Endothelial cell of umbilical vein (primary cell): ENCODE data around the gene PDPN. TPM values are rescaled to one million over a fixed set of nuclear protein-coding genes. Genes with fewer than 3 reads are reported as not detected.

Source experiments
- BruUV-seq: library from RNA; stranded (reverse); fragments of 400-500 nt; replicated peaks from 2 replicates; lab custom pipeline; 2021; lab: Mats Ljungman, UMichigan
- CTCF ChIA-PET: fragments of 300-600, 350-600 bp; sonication (Branson Sonifier 250); formaldehyde crosslinking; loops from one replicate; lab custom pipeline; 2021; ENCODE audit warnings: antibody characterized with exemption, inconsistent platforms; lab: Charles Lee
- POLR2A ChIA-PET: fragments of 300-600, 350-600 bp; sonication (Branson Sonifier 250); formaldehyde crosslinking; loops from one replicate; lab custom pipeline; 2021; ENCODE audit warnings: antibody characterized with exemption, inconsistent platforms; lab: Charles Lee
- DNase-seq: peaks from one replicate; pipeline ENCODE4 v3.0.0-alpha.2; 2011; ENCODE audit warnings: low read depth, low spot score
- FAIRE-seq: peaks from 2 replicates; lab custom pipeline; 2011; peaks lifted over from hg19 to GRCh38; lab: Jason Lieb, UNC
- H2AFZ ChIP-seq: 2 replicates; pipeline ENCODE4 v1.6.0; 2012; ENCODE audit warnings: low read depth, low read length, control low read depth, inconsistent platforms
- H3K27ac ChIP-seq: 2 replicates; pipeline ENCODE4 v1.5.1; 2011; ENCODE audit warnings: low read depth, mild to moderate bottlenecking, control low read depth, low read length, moderate library complexity; ENCODE audit not compliant: insufficient read depth
- H3K27me3 ChIP-seq, 2 experiments: 2 replicates each; pipeline versions ENCODE4 v1.6.0 to v1.6.1; 2011; ENCODE audit warnings: low read length in 2 of 2, mixed read lengths in 1 of 2; ENCODE audit not compliant: control insufficient read depth in 2 of 2, insufficient read depth in 2 of 2
- H3K36me3 ChIP-seq, 2 experiments: 2 replicates in 1 of 2; 3 replicates in 1 of 2; pipeline ENCODE4 v1.5.1; 2011; ENCODE audit warnings: low read length in 2 of 2, mild to moderate bottlenecking in 1 of 2, moderate library complexity in 1 of 2; ENCODE audit not compliant: control insufficient read depth in 2 of 2, insufficient read depth in 2 of 2; ENCODE audit errors: extremely low read depth in 1 of 2
- H3K4me1 ChIP-seq: 3 replicates; pipeline ENCODE4 v1.5.1; 2011; ENCODE audit warnings: mild to moderate bottlenecking, low read length; ENCODE audit not compliant: control insufficient read depth, insufficient read depth; ENCODE audit errors: extremely low read depth
- H3K4me2 ChIP-seq: 2 replicates; pipeline ENCODE4 v1.6.1; 2011; ENCODE audit warnings: low read length, control low read depth, mixed read lengths; ENCODE audit not compliant: insufficient read depth
- H3K4me3 ChIP-seq, 3 experiments: fragments of 200-600 bp in 1 of 3; sonication (generic), shearing (Covaris generic) in 1 of 3; replicated peaks in 1 of 3; 2 replicates each; pipeline ENCODE4 v1.5.1; 2011 to 2016; ENCODE audit warnings: control low read depth in 3 of 3, low read length in 3 of 3, mild to moderate bottlenecking in 2 of 3, inconsistent platforms in 1 of 3, low read depth in 1 of 3, moderate library complexity in 1 of 3; ENCODE audit not compliant: insufficient read depth in 1 of 3
- H3K79me2 ChIP-seq: 2 replicates; pipeline ENCODE4 v1.6.0; 2012; ENCODE audit warnings: low read length, inconsistent platforms; ENCODE audit not compliant: control insufficient read depth, insufficient read depth
- H3K9ac ChIP-seq: replicated peaks from 2 replicates; pipeline ENCODE3; 2011; ENCODE audit warnings: low read length, control low read depth; ENCODE audit not compliant: insufficient read depth; ENCODE audit errors: extremely low read depth
- H3K9me1 ChIP-seq: replicated peaks from 3 replicates; pipeline ENCODE4 v1.6.0; 2011; ENCODE audit warnings: mild to moderate bottlenecking, low read length; ENCODE audit not compliant: control insufficient read depth, insufficient read depth; ENCODE audit errors: extremely low read depth
- H3K9me3 ChIP-seq: replicated peaks from 2 replicates; pipeline ENCODE4 v1.5.1; 2012; ENCODE audit warnings: low read length, inconsistent platforms; ENCODE audit not compliant: control insufficient read depth, insufficient read depth
- H4K20me1 ChIP-seq: replicated peaks from 2 replicates; pipeline ENCODE3; 2011; ENCODE audit warnings: mild to moderate bottlenecking, low read length; ENCODE audit not compliant: control insufficient read depth, insufficient read depth; ENCODE audit errors: extremely low read depth
- CTCF ChIP-seq, 2 donors: IDR thresholded peaks; 1 replicate in 1 of 2; 2 replicates in 1 of 2; pipeline ENCODE4 v1.5.1; 2011; ENCODE audit warnings: low read length in 2 of 2, mild to moderate bottlenecking in 2 of 2, moderate library complexity in 2 of 2, control low read depth in 1 of 2, inconsistent platforms in 1 of 2, low read depth in 1 of 2; ENCODE audit not compliant: insufficient read depth in 1 of 2; ENCODE audit errors: extremely low read depth in 1 of 2
- EZH2 ChIP-seq: IDR thresholded peaks from 2 replicates; pipeline ENCODE4 v1.6.1; 2012; ENCODE audit warnings: borderline replicate concordance, low read depth, mild to moderate bottlenecking, moderate library complexity, low read length, inconsistent platforms; ENCODE audit not compliant: severe bottlenecking
- FOS ChIP-seq: IDR thresholded peaks from 2 replicates; pipeline ENCODE4 v1.6.1; 2011; ENCODE audit warnings: mild to moderate bottlenecking, low read length, moderate library complexity, borderline replicate concordance; ENCODE audit not compliant: insufficient read depth
- GATA2 ChIP-seq: IDR thresholded peaks from 2 replicates; pipeline ENCODE4 v1.7.0; 2011; ENCODE audit warnings: low read depth, mild to moderate bottlenecking, moderate library complexity, mixed read lengths, low read length; ENCODE audit not compliant: insufficient read length, insufficient read depth
- JUN ChIP-seq: IDR thresholded peaks from 2 replicates; pipeline ENCODE4 v1.6.1; 2011; ENCODE audit warnings: borderline replicate concordance, low read depth; ENCODE audit not compliant: insufficient read length, insufficient read depth
- MYC ChIP-seq: IDR thresholded peaks from one replicate; pipeline ENCODE4 v1.6.1; 2011; ENCODE audit warnings: mild to moderate bottlenecking, low read depth, low read length
- POLR2A ChIP-seq: IDR thresholded peaks from 2 replicates; pipeline ENCODE4 v1.6.1; 2012; ENCODE audit warnings: low read depth, mild to moderate bottlenecking, control low read depth, low read length
- POLR2AphosphoS5 ChIP-seq: IDR thresholded peaks from 2 replicates; pipeline ENCODE4 v1.6.1; 2012; ENCODE audit warnings: low read depth, mild to moderate bottlenecking, control low read depth, low read length, moderate library complexity; ENCODE audit not compliant: insufficient read depth
- dilution Hi-C: fragments of 300-500 bp; cut with MboI; formaldehyde crosslinking; loops from one replicate; pipeline ENCODE4 v1.15.0; 2019; ENCODE audit warnings: low sequenced_read_pairs; ENCODE audit not compliant: extremely low pct_ligation_motif_present
- intact Hi-C: fragments of 100-400 bp; cut with micrococcal nuclease; formaldehyde crosslinking; loops from one replicate; pipeline ENCODE4 v1.10.0; 2022
- polyA plus RNA-seq, 4 experiments: library from polyadenylated mRNA; depleted of rRNA in 3 of 4; stranded (reverse) in 3 of 4; unstranded in 1 of 4; fragments of >200 nt; gene quantifications; 2 replicates each; pipeline versions ENCODE4 v1.2.1 to v1.2.3, GENCODE V29; 2011 to 2012; ENCODE audit warnings: missing spikeins in 1 of 4
- total RNA-seq: library from RNA; stranded (reverse); gene quantifications from 2 replicates; pipeline ENCODE4 v1.2.3, GENCODE V29; 2021

PDPN gene
- total and polyA plus RNA-seq, 2 donors (not counting 3 experiments of a cell fraction or from before 2014, with no cell fraction given) = not detected

GRCh38 chr1:13661539-13661938 is 77.9 kb downstream of the PDPN start:
- BruUV-seq = no TSS peak
- Histone ChIP-seq H3K36me3 (no peaks in the 10 kb centered on the region), H3K27ac (no peak overlapping the region), H3K9me1 (no peaks in the 10 kb centered on the region), H2AFZ (no peak overlapping the region), H3K27me3 (no peaks in the 10 kb centered on the region), H3K4me2 (no peak overlapping the region), H3K4me3 (no peak overlapping the region), H3K4me1 (no peaks in the 10 kb centered on the region), H3K79me2 (no peaks in the 10 kb centered on the region), H3K9ac (no peak overlapping the region), H3K9me3 (no peaks in the 10 kb centered on the region), H4K20me1 (no peaks in the 10 kb centered on the region)
- dilution Hi-C loops = no loop called here
- DNase-seq = no peak
- FAIRE-seq = no peak
- CTCF ChIA-PET = no interaction called here
- intact Hi-C loops = no loop called here
- TF ChIP-seq FOS (no peak), POLR2A (no peak), EZH2 (no peak), POLR2AphosphoS5 (no peak), CTCF (IDR thresholded peaks at IDR 0.05; ENCODE audit: extremely low read depth in 1 of 2, insufficient read depth in 1 of 2, low read depth in 1 of 2, low read length in 2 of 2) (no peak), GATA2 (no peak), JUN (no peak), MYC (no peak)
- POLR2A ChIA-PET = no interaction called here
